GM19395 (cell line): ENCODE data around the gene PRKCA.

Experiments
- ATAC-seq: cut with Tn5 transposase; IDR thresholded peaks from one replicate; pipeline ENCODE4 v1.9.1; 2021; ENCODE audit warnings: mild to moderate bottlenecking, moderate library complexity; ENCODE audit not compliant: unreplicated experiment

Gene PRKCA

DNA sequence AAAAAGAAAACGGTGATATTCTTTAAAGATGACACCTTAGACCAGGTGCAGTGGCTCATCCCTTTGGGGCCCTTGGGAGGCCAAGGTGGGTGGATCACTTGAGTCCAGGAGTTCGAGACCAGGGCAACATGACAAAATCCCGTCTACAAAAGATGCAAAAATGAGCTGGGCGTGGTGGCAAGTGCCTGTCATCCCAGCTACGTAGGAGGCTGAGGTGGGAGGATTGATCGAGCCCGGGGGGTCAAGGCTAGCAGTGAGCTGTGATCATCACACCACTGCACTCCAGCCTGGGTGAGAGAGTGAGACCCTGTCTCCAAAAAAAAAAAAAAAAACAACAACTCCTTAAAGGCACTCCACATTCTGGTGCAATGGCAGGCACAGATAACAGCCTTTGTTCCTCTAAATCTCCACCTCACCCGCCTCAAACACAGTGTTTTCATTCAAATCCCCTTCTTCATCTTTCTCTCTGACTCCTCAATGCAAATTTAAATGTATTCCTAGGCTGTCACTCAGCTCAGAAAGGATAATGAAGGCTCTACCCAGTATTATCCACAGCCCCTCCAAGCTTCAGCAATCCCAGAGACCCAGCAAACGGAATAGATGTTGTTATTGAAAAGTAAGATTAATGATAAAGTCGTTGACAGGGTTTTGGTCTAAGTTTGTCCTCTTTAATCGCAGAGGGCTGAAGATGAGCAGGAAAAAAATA lies 476.3 kb downstream of the PRKCA start:
- no peak for ATAC-seq

DNA sequence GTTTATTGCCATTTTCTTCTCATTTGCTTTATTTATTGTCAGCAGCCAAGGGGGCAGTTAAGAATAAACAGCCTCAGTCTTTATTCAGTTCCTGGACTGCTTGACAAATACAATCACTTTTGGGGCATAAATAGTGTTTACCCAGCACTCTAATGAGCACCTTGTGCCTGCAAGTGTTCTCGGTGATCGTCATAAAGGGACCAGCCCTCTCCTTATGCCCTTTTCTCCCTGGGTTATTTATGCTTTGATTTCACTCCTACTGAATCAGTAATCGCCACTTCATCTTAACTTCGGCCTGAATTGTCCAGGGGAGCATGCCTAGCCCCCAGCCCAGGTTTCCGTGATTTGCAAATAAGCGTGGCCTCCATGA lies 476.8 kb downstream of the PRKCA start:
- no peak for ATAC-seq

DNA sequence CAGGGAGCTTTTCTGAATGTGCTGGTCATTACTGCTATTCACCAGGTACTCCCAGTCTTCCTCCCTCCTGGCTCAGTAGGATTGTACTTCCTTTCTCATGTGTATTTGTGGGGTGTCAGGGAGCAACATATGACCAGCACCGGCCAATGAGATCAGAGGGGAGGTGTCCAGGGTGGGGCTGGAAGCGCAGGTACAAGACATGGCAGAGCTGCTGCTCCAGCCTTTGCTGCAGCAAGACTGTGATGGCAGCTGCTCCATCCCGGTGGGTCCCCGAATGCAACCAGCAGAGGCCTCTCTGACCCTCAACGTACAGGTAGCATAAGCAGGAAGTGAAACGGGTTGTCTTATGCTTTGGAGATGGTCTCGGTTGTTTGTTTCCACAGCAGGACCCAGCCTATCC lies 478.7 kb downstream of the PRKCA start:
- no peak for ATAC-seq

DNA sequence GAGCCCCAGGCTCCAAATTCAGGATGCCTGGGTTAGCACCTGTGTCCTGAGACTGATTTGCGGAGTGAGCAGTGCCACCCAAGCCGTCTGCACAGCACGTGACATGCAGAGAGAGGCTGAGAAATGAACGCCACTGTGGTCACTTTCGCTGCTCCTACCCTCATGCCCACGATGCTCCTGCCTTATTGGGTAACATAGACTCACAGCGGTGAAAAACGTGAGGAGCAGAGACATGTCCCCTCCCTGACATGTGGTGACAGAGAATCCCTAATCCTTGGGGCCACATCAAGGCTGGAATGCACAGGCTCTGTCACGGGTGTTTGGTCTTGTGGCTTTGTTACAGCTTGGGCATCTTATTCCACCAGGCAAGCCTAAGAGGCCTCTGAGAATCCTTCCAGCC lies 480.4 kb downstream of the PRKCA start:
- ATAC-seq = no peak

DNA sequence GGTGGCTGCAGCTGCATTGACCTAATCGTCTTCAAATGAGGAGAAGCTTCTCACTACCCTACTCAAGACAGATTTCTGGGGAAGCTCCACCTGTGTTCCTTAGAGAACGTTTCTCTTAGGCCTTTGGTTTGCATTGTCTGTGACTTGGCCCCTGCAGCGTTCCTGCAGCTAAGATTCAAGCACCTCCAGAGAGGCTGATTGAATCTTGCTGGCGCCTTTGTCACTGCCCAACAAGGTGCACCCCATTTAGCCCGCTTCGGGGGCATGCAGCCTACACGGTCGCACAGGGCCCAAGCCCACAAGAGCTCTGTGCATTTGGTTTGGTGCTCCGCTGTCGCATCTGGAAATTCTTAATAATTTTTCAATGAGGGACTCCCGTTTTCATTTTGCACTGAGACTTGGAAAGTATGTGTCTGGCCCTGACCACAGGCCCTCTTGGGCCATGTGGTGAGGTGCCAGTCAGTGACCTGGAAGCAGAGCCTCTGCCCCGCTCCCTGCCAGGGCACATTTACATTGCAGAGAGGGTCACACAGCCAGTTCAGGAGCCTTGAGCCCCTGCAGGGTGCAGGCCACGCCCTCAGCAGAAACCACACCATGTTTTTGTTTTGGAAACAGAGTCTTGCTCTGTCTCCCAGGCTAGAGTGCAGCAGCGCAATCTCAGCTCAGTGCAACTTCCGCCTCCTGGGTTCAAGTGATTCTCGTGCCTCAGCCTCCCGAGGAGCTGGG lies 481.4 kb downstream of the PRKCA start:
- no peak for ATAC-seq

DNA sequence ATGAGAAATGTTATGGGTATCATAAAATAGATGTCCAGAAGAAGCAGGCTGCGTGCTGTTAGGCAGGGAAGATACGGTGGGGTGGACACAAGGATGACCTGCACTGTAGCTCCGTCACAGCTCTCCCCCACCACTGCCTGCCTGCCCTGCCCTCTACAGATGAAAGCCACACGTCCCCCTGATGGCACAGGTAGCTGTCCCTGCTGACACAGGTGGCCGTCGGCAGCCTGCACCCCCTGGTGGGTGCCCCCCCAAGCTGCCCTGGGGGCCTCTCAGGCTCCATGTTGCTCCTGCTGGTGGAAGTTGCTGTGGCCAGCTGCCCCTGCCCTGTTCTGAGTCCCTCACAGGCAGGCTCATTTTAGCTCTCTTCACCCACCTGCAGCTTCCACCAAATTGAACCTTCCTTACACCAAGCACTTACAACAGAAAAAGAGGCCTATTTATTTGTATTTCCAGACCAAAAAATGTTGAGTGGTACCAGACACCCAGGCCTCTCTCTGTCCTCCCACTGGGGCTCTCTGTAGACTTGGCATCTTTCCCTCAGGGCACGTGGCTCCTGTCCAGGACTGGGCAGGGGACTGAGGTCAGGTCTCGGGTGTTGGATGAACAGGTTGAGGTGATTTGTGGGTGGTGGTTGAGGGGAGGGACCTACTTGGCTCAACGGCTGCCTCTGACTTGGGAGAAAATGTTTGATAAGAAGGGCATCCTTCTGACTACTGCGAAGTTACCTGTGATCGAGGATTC lies 482.4 kb downstream of the PRKCA start:
- ATAC-seq = no peak

DNA sequence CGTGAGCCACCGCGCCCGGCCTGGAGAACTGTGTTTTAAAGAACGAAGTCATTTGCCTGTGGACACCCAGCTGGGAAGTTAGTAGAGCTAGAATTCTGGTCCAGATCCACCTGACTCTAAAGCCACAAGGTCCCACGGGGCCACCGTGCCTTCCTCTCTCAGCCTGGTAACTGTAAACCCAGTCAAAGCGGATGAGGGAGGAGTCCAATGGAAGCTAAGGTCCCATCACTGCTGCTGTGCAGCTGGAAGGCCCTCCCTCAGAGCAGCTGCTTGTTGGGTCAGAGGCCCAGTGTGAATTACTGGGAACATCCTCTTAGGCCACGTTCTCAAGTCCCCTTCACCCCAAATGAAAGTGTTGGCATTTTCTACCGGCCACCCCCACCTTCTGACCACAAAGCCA lies 483.7 kb downstream of the PRKCA start:
- no peak for ATAC-seq

DNA sequence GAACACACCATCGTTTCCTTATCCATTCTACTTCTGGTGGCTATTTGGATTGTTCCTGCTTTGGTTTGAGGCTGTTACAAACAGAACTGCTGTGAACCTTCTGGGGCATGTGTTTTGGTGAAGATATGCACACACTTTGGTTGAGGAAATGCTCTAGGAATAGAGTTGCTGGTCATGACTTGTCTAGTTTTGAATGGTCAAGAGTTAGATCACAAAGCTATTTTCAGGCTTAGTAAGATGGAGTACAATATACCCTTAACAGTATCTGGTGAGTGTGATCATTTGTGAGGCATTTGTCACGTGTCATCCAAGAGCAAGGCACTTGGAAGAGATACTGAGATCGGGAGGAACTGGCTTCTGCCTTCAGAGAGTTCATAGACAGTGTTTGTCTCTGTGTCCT lies 485.5 kb downstream of the PRKCA start:
- no peak for ATAC-seq

DNA sequence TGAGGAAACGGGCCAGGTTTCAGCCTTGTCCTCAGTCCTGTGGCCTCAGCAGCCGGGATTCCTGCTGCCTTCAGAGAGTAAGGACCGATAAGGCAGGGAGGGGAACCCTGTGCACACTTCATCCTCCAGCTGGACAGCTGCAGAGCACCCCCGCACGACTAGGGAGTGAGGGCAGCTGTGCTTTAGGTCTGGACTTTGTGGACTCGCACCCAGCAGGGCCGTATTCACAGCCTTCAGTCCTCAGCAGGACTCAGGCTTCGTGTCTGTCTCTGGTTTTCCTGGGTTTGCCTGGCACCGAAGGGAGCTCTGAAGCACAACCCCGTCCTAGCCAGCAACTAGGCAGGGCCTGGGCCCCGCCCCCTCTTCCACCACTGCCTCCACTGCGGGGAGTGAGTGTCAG lies 486.7 kb downstream of the PRKCA start:
- no peak for ATAC-seq

DNA sequence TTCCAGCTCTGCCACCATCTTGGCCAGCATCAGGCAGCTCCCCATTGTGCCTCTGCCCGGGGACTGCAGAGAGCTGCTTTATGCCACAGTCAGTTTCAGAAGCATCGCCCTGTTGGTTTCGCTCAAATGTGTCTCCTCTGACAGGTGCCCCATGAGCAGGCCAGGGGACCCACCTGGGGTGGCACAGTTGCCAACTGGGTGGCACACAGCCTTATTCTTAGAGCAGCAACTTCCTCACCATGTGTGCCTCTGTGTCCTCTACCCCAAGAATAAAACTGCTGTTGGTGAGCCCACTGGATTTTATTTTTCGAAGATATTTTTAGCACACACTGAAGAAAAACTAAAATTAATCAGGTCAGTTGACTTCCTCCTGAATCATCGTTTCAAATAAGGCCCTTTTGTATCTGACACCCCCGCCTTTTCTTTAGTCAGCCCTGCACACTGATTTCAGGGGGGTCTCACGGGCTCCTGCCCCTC lies 487.6 kb downstream of the PRKCA start:
- ATAC-seq = no peak

DNA sequence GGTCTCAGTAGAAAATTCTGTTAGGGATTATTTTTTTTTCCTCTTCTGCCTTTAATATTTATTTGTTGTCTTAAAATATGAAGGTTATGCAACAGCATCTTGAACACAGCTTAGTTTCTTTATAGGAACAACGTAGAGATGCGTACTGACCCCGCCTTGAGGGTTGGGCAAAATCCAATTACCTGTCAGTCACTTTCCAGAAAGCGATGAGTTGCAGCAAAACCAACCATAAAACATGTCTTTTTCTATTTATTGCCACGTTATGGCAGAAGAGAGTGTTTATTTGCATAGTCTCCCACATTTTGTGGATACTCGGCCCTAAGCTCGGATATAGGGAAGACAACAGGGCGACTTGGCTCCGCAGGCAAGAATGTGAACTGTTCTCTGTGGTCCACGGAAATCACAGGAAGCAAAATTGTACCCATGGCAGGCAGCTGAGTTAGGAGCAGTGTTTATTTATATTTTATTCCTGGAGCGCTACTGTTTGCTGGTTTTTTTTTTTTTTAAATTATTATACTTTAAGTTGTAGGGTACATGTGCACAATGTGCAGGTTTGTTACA lies 488.2 kb downstream of the PRKCA start:
- ATAC-seq = no peak

DNA sequence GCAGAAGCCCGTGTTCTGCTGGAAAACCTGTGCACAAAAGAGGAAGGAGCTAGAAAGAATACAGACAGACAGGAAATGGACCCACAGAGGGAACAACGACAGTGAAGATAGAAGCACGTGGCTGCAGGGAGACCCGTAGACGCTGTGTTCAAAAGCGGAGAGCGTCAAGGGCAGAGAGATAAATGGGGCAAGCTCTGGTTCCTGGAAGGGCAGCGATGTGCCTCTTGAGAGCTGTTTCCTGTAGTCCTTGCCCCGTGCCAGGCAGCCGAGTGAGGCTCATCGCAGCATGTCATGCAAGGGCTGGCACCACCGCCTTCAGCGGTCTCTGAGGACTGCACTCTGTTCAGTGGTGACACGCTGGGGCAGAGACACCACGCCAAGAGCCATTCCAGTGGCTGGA lies 488.9 kb downstream of the PRKCA start:
- ATAC-seq = no peak

DNA sequence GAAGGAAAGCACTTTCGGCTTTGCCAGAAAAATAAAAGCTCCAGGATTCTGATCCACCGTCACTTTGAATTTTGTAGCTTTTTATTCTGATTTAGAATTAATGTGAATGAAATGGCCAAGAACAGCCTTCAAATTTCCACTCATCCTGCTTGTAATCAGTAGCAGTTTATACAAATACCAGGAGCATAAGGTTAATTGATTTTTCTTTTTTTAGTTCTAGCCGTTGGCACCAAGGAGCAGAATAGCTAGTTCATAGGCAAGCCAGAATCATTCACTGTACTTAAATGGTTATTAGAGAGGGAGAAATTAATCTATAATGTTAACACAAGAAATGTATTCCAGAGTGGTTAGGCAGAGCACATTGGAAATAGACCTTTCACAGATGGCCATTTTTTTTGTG lies 491.4 kb downstream of the PRKCA start:
- no peak for ATAC-seq

DNA sequence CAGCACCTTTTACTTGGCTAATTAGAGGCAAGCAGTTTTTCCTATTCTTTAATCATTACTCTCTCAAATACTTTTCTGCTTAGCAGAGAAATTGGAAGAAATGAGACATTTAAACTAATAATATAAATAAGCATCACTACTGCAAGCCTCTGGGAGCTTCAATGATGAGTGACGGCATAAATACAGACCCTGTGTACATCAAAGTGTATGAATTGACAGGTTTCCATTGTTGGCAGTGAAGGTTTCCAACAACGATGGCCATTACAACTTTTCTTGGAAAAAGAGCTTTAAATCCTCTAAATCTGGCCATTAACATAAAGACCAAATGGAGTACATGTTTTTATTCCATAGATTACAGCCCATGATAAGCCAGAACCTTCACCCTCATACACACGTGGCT lies 493.1 kb downstream of the PRKCA start:
- ATAC-seq = no peak

DNA sequence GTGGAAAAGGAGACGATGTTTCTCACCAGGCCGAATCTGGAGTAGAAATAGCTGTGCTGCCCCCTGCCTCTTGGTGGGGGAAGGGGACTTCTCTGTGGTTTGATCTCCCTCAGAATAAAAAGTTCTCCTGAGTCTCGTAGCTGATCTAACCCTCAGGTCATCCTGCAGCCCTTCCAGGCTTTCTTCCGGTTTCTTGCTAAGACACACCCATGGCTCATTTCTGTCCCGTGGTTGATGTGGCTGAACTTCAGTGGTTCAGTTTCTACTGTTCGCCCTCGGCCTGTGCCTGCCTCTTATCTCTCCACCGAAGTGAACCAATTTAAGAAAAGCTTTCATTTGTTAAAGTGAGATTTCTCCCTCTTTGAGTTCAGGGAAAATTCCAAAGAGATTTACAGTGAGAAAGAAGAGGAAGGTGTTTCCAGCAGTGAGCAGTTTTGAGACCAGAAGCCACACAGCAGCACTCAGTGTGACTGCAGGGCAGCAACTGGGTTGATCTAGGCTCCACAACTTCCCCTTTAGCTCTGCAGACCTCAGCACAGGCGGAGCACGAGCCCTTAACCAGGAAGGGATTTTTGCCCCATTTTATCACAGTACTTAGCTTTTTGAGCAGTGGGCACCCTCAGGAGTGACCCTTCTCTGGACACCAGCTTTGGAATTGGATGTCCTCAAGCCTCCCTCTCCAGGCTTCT lies 497.6 kb downstream of the PRKCA start:
- ATAC-seq = no peak

DNA sequence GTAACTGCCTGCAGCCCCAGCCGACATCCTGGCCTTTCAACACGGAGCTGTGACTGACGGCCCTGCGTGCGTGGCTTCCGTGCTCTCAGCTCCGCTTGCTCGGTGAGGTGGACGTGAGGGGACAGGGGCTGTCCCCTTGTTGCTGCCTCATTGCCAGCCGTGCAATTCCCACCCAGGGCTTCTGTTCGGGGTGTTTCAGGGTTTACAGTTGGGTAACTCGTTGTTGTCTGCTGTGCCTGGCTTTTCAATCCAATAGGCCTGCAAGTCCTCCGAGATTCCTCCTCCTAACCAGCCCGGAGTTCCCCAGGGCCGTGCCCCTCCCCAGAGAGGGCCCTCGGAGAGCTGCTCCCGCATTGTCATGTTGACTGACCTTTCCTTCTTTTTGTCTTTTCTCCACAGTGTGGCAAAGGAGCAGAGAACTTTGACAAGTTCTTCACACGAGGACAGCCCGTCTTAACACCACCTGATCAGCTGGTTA lies 501.1 kb downstream of the PRKCA start:
- no peak for ATAC-seq

DNA sequence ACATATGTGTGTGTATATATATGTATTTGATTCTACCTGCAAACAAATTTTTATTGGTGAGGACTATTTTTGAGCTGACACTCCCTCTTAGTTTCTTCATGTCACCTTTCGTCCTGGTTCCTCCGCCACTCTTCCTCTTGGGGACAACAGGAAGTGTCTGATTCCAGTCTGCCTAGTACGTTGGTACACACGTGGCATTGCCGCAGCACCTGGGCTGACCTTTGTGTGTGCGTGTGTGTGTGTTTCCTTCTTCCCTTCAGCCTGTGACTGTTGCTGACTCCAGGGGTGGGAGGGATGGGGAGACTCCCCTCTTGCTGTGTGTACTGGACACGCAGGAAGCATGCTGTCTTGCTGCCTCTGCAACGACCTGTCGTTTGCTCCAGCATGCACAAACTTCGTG lies 503.2 kb downstream of the PRKCA start:
- ATAC-seq = no peak

DNA sequence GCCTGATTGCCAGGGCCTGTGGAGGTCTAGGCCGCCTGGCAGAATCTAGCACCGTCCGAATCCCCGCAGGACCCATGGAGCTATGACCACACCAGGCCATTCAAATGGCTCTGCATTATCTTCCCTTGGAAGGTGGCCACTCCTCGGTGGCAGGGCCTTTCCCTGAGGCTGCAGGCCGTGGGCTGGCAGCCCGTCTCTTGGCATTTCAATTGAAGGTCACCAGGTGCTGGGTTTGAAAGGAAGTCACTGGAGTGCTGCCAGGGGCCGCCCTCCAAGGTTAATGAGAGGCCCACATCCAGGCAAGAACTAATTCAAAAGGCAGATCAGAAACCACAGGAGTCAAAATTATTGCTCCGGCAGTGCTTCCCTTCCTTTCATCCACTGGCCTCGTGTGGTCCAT lies 504.8 kb downstream of the PRKCA start:
- no peak for ATAC-seq

DNA sequence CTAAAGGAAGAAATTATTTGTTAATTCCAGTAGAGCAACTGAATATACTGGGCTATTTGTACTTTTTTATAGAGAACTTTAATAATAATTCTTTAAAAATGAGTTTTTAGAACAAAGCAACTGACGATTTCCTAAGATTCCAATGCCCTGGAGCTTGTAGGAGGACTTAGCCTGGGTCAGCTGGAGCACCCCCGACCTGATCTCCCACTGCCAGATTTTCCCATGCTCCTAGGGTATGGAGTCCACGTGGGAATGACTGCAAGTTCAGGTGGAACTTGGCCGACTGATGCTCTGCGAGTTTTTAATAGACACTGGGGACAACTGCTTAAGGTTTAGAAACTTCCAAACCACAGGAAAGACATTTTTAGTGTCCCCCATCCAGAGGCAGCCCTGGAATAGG lies 507.0 kb downstream of the PRKCA start:
- no peak for ATAC-seq

DNA sequence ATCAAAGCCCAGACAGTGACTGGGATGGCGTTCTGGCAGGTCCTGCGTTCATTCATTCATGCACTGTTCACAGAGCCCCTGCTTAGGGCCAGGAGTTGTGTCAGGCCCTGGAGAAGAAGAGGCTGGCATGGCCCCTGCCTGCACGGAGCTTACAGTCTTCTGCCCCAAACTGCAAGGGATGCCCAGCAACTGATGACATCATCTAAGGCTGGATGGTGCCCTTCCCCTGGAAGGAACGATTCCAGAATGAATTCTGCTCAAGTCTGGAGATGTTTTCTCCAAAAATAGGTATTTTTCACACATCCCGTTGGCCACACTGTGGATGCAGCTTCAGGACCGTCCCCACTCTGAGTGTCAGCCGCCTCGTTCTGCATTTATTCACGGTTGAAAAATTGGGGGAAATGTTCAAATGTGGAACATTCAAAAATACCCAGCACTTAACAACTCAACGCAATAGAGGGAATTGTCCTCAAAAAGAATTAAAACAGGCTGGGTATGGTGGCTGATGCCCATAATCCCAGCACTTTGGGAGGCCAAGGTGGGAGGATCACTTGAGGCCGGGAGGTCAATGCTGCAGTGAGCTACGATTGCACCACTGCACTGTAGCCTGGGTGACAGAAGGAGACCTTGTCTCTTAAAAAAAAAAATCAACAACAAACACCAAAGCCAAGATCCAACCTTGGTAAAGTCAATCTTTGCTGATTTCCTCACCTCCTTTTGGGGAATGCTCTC lies 508.7 kb downstream of the PRKCA start:
- no peak for ATAC-seq
